GM06990 (cell line): Measurements from ENCODE around the gene PSRC1.
A peak's percentile ranks its signal among the peaks of the same experiment; 100 is the strongest.

Experiments used
- DNase-seq: peaks from one replicate; pipeline ENCODE4 v3.0.0-alpha.2; 2011; ENCODE audit not compliant: insufficient read length; ENCODE audit errors: extremely low read depth
- H3K27me3 ChIP-seq: replicated peaks from 2 replicates; pipeline ENCODE4 v1.6.0; 2011; ENCODE audit warnings: low read length; ENCODE audit not compliant: control insufficient read depth, insufficient read depth
- H3K36me3 ChIP-seq: 2 replicates; pipeline ENCODE4 v1.5.1; 2011; ENCODE audit warnings: low read length; ENCODE audit not compliant: control insufficient read depth, insufficient read depth
- H3K4me3 ChIP-seq: replicated peaks from 2 replicates; pipeline ENCODE4 v1.5.1; 2011; ENCODE audit warnings: low read depth, mild to moderate bottlenecking, control low read depth, low read length
- CTCF ChIP-seq: IDR thresholded peaks from 2 replicates; pipeline ENCODE4 v1.5.1; 2011; ENCODE audit warnings: low read length, control low read depth, mild to moderate bottlenecking, inconsistent platforms; ENCODE audit not compliant: insufficient read depth, poor library complexity, severe bottlenecking

PSRC1 gene

GRCh38 chr1:109242387-109242786 is 40.6 kb downstream of the PSRC1 start:
- TF ChIP-seq CTCF: no peak
- Histone ChIP-seq H3K27me3 (no peaks in the 10 kb centered on the region), H3K36me3 (peaks cover 16% of the 10 kb centered on the region), H3K4me3 (no peak overlapping the region)
- no peak for DNase-seq

DNA sequence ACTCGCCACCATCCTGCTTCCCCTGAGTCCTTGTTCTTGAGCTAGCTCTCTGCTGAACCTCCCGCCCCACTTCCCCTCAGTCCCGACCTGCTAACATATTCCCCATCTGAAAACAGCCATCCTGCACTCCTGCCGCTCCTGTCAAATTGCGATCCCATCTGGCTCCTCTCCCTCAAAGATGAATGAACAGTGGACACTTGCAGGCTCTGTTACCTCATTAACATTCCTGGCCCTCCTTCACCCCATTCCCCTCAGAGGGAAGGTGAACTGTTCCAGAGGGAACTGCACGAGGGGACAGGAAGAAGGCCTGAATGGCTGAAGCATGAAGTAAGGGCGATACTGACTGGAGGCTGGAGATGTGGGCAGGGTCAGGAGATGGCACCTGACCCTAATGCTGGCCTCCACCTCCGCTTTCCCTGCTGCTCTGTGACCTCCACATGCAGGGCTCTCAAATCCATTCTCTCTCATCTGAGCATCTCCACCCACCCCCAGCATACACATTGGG is 41.1 kb downstream of the PSRC1 start:
- DNase-seq: no peak
- no peak for TF ChIP-seq CTCF

GRCh38 chr1:109241344-109241743 is 41.6 kb downstream of the PSRC1 start:
- no peak for DNase-seq
- TF ChIP-seq CTCF: no peak
- no peak overlapping the region for H3K4me3 ChIP-seq
- peaks cover 20% of the 10 kb centered on the region for H3K36me3 ChIP-seq
- H3K27me3 ChIP-seq: no peaks in the 10 kb centered on the region

More for the DNA sequence above, 41.1 kb downstream of the PSRC1 start:
- Histone ChIP-seq H3K27me3 (no peaks in the 10 kb centered on the region), H3K36me3 (peaks cover 20% of the 10 kb centered on the region), H3K4me3 (no peak overlapping the region)

DNA sequence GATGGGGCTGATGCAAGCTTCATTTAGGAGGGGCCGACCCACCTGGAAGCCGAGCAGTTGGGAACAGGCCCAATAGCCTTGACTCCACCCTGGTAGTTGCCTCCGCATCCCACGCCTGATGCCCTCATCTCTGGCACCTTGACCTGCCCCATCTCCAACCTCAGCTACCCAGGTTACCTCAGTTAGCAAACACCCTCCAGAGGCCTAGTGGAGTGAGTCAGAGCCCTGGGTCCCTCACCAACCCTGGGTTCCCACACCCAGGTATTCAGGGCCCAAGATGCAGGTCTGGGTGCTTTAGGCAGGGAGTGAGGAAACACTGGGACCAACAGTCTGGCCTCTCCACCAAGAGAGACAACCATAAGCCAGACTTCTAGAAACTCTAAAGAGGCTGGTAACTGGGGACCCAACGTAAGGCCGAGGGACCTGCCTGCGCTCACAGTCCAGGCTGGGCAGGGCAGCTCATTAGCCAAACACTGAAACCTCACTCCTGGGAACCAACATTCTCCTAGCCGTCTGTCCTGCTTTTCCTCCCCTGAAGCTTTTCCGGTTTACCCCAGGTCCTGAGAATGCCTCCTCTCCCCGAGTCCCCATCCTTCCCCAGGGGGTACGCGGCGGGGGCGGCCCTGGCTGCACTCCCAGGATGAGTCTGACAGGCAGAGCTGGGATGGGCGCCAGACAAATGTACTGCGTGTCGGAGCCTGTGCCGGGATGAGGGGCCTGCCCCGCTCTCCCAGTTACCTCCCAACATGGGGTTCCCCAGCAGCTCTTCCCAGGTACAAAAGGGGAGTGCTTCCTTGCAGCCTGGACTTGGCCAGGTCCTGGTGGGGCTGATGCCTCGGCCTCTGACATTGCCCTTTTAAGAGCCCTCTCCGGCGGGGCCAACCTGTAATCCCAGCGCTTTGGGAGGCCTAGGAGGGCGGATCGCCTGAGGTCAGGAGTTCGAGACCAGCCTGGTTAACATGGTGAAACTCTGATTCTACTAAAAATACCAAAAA is 42.5 kb downstream of the PSRC1 start:
- TF ChIP-seq CTCF: no peak
- DNase-seq: no peak
- Histone ChIP-seq H3K4me3 (no peak overlapping the region), H3K36me3 (peaks cover 23% of the 10 kb centered on the region), H3K27me3 (no peaks in the 10 kb centered on the region)

GRCh38 chr1:109239409-109240068 is 43.4 kb downstream of the PSRC1 start:
- H3K4me3 ChIP-seq: no peak overlapping the region
- H3K27me3 ChIP-seq: no peaks in the 10 kb centered on the region
- no peak for DNase-seq
- peaks cover 28% of the 10 kb centered on the region for H3K36me3 ChIP-seq
- TF ChIP-seq CTCF: peak; percentile 73
